ENCODE measurements around the gene POC1B.

Gene POC1B

GRCh38 chr12:89379839-89380467, 145.9 kb downstream of the POC1B start:
- DNase-seq, result no peak

GRCh38 chr12:89379148-89379838, 146.6 kb downstream of the POC1B start:
- no peak for DNase-seq

GRCh38 chr12:89376844-89377243, 149.0 kb downstream of the POC1B start:
- DNase-seq, result no peak

GRCh38 chr12:89376202-89376529, 149.7 kb downstream of the POC1B start:
- no peak for DNase-seq

GRCh38 chr12:89373763-89374572, 151.9 kb downstream of the POC1B start:
- DNase-seq, result no peak

GRCh38 chr12:89372584-89373370, 153.1 kb downstream of the POC1B start:
- DNase-seq, result no peak

- no peak for DNase-seq
These were observed 155.0 kb downstream of the POC1B start for GRCh38 chr12:89370850-89371249.

GRCh38 chr12:89370421-89370831, 155.4 kb downstream of the POC1B start:
- DNase-seq, result no peak

Data from left hindlimb (tissue), 1 donor.